ENCODE data around the gene OR10T2.

DNA sequence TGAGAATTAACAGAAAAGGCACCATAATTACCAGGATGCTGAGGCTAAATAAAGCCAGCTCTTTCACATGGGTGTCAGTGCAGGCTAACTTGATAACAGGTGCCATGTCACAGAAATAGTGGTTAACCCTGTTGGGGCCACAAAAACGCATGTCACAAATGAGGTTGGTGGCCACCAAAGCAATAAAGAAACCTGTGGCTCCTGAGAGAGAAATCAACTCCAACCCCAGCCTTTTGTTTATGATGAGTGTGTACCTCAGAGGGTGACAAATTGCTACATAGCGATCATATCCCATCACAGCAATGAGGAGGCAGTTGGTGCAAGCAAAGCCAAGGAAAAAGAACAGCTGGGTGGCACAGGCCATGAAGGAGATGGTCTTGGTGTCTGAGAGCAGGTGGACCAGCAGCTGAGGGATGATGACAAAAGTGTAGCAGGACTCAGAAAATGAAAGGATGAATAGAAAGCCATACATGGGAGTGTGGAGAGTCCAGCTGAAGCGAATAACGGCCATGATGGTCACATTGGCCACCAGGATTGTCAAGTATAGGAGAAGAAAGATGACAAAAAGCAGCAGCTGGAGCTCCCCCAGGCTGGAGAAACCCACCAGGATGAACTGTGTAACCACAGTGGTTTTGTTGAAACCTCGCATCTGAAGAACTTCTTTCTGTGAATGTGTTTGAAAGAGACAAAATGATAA lies at the start of gene OR10T2:
- no peak for TF ChIP-seq KLF13 (CRISPR knock-in tag; IDR thresholded peaks at IDR 0.05)
- no peak for TF ChIP-seq EP300 (IDR thresholded peaks at IDR 0.05; ENCODE audit: low read depth in 2 of 2, low read length in 2 of 2)
- TF ChIP-seq EP300 (CRISPR knock-in tag; IDR thresholded peaks at IDR 0.05; ENCODE audit: borderline replicate concordance): no peak
- TF ChIP-seq, protein P1, sequence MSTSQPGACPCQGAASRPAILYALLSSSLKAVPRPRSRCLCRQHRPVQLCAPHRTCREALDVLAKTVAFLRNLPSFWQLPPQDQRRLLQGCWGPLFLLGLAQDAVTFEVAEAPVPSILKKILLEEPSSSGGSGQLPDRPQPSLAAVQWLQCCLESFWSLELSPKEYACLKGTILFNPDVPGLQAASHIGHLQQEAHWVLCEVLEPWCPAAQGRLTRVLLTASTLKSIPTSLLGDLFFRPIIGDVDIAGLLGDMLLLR (CRISPR knock-in tag; IDR thresholded peaks at IDR 0.05): no peak
- no peak for TF ChIP-seq ZNF468 (CRISPR knock-in tag; IDR thresholded peaks at IDR 0.05)
- TF ChIP-seq ZNF367 (CRISPR knock-in tag; IDR thresholded peaks at IDR 0.05; ENCODE audit: borderline replicate concordance): no peak
- TF ChIP-seq TCF7L2 (IDR thresholded peaks at IDR 0.05; ENCODE audit: low read depth, low read length): no peak
- TF ChIP-seq ZNF329 (CRISPR knock-in tag; IDR thresholded peaks at IDR 0.05; ENCODE audit: low read depth): no peak
- TF ChIP-seq EZH2 (conservative IDR thresholded peaks at IDR 0.05; ENCODE audit: low read depth, low read length): no peak
- TF ChIP-seq, protein P2, sequence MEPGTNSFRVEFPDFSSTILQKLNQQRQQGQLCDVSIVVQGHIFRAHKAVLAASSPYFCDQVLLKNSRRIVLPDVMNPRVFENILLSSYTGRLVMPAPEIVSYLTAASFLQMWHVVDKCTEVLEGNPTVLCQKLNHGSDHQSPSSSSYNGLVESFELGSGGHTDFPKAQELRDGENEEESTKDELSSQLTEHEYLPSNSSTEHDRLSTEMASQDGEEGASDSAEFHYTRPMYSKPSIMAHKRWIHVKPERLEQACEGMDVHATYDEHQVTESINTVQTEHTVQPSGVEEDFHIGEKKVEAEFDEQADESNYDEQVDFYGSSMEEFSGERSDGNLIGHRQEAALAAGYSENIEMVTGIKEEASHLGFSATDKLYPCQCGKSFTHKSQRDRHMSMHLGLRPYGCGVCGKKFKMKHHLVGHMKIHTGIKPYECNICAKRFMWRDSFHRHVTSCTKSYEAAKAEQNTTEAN (CRISPR knock-in tag; conservative IDR thresholded peaks at IDR 0.05): no peak
- TF ChIP-seq REST (IDR thresholded peaks at IDR 0.05; ENCODE audit: borderline replicate concordance in 1 of 2, low read depth in 1 of 2, low read length in 2 of 2): no peak
- TF ChIP-seq ZFY (CRISPR knock-in tag; IDR thresholded peaks at IDR 0.05): no peak
- no peak for TF ChIP-seq CREB1 (IDR thresholded peaks at IDR 0.05)
- TF ChIP-seq CREB1 (CRISPR knock-in tag; IDR thresholded peaks at IDR 0.05): no peak
- TF ChIP-seq FOXK2 (IDR thresholded peaks at IDR 0.05): no peak

Data from HepG2 (cell line).